Gastroesophageal sphincter (tissue), 4 donors: ENCODE measurements around the gene ZDHHC17. TPM values are rescaled to one million over a fixed set of nuclear protein-coding genes. Genes with fewer than 3 reads are reported as not detected.

ENCODE experiments used
- ATAC-seq: fragments of 150-250 bp; one replicate; pipeline ENCODE4 v1.9.1; 2016; ENCODE audit warnings: mild to moderate bottlenecking, moderate library complexity
- H3K27ac ChIP-seq, 4 donors: fragments of 200-600 bp; sonication (generic) in 3 of 4; 1 replicate in 3 of 4; 2 replicates in 1 of 4; pipeline ENCODE4 v1.5.1; 2016 to 2019
- H3K27me3 ChIP-seq: fragments of 200-600 bp; sonication (generic); one replicate; pipeline ENCODE4 v1.5.1; 2019
- H3K36me3 ChIP-seq, 2 donors: fragments of 200-600 bp; sonication (generic); one replicate each; pipeline ENCODE4 v1.5.1; 2019; ENCODE audit warnings: control low read depth in 1 of 2
- H3K4me1 ChIP-seq, 3 donors: fragments of 200-600 bp; sonication (generic); 1 replicate in 2 of 3; 2 replicates in 1 of 3; pipeline ENCODE4 v1.5.1; 2016 to 2019; ENCODE audit warnings: control low read depth in 2 of 3
- H3K4me3 ChIP-seq, 2 donors: fragments of 200-600 bp; sonication (generic); one replicate each; pipeline ENCODE4 v1.5.1; 2019; ENCODE audit warnings: mild to moderate bottlenecking in 1 of 2, moderate library complexity in 1 of 2
- H3K9me3 ChIP-seq, 3 donors: fragments of 200-600 bp; sonication (generic); one replicate each; pipeline ENCODE4 v1.5.1; 2017 to 2019; ENCODE audit warnings: control low read depth in 2 of 3
- EP300 ChIP-seq: sonication (generic); formaldehyde crosslinking; IDR thresholded peaks from one replicate; pipeline ENCODE4 v1.6.1; 2017; ENCODE audit warnings: antibody characterized with exemption, mild to moderate bottlenecking
- POLR2A ChIP-seq, 2 donors: fragments of 450-650 bp; IDR thresholded peaks; one replicate each; pipeline ENCODE4 v1.6.1; 2017; ENCODE audit warnings: antibody characterized with exemption in 2 of 2, mild to moderate bottlenecking in 2 of 2, moderate library complexity in 1 of 2
- POLR2AphosphoS5 ChIP-seq: sonication (generic); formaldehyde crosslinking; IDR thresholded peaks from one replicate; pipeline ENCODE4 v1.6.1; 2017; ENCODE audit warnings: antibody characterized with exemption
- WGBS, 2 donors: methylation state at CpG; one replicate each; pipeline ENCODE4 v1.1.5; 2018; ENCODE audit warnings: low coverage in 1 of 2; 5-methylcytosine and 5-hydroxymethylcytosine counted together
- total RNA-seq, 4 donors: library from RNA; depleted of rRNA; stranded (reverse); fragments of >200 nt; gene quantifications; one replicate each; pipeline ENCODE4 v1.1.0, GENCODE V29; 2016
- TF ChIP-seq, protein P1 (sequence below), 4 experiments: fragments of 200-600 bp in 2 of 4; fragments of 450-650 bp in 2 of 4; sonication (generic) in 1 of 4; IDR thresholded peaks; one replicate each; pipeline ENCODE4 v1.5.1; 2017 to 2019; ENCODE audit warnings: antibody characterized with exemption in 4 of 4, mild to moderate bottlenecking in 2 of 4, moderate library complexity in 2 of 4

Gene ZDHHC17
- total RNA-seq, 4 donors from 2014 or later = 25.4 to 71.8 (median 36.8) TPM

DNA sequence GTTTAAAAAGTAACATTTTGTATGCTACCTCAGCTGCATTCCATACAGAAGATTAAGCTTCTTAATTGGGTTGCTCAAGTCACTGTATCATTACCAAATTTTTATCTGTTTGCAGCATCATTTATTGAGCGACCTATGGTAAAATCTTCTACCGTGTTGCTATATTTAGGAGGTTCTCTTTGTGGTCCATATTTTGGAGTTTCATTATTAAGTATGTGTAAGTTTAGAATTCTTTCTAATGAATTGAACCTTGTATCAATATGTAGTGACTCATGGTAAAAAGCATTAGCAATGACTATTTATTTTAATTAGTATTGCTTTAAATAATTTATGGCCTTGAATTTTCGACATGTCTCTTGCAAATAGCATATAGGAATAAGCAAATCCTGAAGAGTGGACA, 72.7 kb downstream of the ZDHHC17 start:
- no peak for TF ChIP-seq EP300
- Histone ChIP-seq H3K27me3 (no peaks in the 10 kb centered on the region), H3K4me3 (no peak overlapping the region), H3K4me1 (no peaks in the 10 kb centered on the region), H3K9me3 (peaks cover 0 to 7% (median 0%) of the 10 kb centered on the region in 3 donors), H3K36me3 (peaks cover 0 to 21% of the 10 kb centered on the region in 2 donors), H3K27ac (no peak overlapping the region)
- 63 to 83% methylated on average over 3 of the region's 3 CpGs for whole genome bisulfite sequencing, 2 donors
- ATAC-seq = no peak

DNA sequence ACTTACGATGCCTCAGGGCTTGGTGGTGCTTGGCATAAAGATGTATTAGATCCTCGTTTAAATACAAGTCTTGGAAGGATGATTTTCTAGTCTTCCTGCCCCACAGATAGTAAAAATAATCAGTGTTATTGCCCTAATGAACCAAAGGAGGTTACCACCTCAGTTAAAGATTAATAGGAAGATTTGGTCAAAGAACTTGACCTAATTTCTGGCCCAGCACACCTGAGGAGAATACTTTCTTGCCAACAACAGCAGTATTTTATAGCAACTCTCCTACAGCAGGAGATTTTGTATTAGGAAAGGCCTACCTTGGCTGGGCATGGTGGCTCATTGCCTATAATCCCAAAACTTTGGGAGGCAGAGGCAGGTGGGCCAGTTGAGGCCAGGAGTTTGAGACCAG, 83.3 kb downstream of the ZDHHC17 start:
- WGBS, 2 donors = 81 to 82% methylated on average over 2 of the region's 2 CpGs
- ATAC-seq = no peak
- peaks cover 0 to 67% of the 10 kb centered on the region in 2 donors for H3K36me3 ChIP-seq
- no peak overlapping the region for H3K4me3 ChIP-seq
- no peaks in the 10 kb centered on the region for H3K27me3 ChIP-seq
- no peak overlapping the region for H3K27ac ChIP-seq
- TF ChIP-seq EP300 (no peak), POLR2A (IDR thresholded peaks at IDR 0.05) (no peak), POLR2AphosphoS5 (no peak)
- TF ChIP-seq, protein P1, sequence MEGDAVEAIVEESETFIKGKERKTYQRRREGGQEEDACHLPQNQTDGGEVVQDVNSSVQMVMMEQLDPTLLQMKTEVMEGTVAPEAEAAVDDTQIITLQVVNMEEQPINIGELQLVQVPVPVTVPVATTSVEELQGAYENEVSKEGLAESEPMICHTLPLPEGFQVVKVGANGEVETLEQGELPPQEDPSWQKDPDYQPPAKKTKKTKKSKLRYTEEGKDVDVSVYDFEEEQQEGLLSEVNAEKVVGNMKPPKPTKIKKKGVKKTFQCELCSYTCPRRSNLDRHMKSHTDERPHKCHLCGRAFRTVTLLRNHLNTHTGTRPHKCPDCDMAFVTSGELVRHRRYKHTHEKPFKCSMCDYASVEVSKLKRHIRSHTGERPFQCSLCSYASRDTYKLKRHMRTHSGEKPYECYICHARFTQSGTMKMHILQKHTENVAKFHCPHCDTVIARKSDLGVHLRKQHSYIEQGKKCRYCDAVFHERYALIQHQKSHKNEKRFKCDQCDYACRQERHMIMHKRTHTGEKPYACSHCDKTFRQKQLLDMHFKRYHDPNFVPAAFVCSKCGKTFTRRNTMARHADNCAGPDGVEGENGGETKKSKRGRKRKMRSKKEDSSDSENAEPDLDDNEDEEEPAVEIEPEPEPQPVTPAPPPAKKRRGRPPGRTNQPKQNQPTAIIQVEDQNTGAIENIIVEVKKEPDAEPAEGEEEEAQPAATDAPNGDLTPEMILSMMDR (IDR thresholded peaks at IDR 0.05) = no peak
- H3K9me3 ChIP-seq = no peaks in the 10 kb centered on the region
- peaks cover 0 to 6% (median 0%) of the 10 kb centered on the region in 3 donors for H3K4me1 ChIP-seq

DNA sequence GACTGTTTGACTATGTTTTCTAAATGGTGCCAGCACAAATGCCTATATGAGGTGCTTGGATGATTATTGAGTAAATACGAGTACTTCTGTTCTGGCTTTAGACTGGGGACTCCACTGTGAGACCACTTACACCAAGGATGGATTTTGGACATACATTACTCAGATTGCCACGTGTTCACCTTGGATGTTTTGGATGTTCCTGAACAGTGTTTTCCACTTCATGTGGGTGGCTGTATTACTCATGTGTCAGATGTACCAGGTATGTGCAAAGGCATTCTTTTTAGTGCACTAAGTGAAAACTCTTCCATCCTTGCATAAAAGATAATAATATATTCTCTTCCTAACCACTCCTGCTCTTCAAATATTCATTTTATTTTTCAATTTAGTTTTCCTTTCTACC, 84.2 kb downstream of the ZDHHC17 start:
- Histone ChIP-seq H3K27ac (no peak overlapping the region), H3K27me3 (no peaks in the 10 kb centered on the region), H3K9me3 (no peaks in the 10 kb centered on the region), H3K36me3 (peaks cover 0 to 63% of the 10 kb centered on the region in 2 donors), H3K4me1 (peaks cover 0 to 6% (median 0%) of the 10 kb centered on the region in 3 donors), H3K4me3 (no peak overlapping the region)
- 63 to 86% methylated on average over 1 to 2 of the region's 2 CpGs for WGBS, 2 donors
- ATAC-seq = no peak
- TF ChIP-seq, protein P1 (IDR thresholded peaks at IDR 0.05) = no peak

GRCh38 chr12:76852106-76852505, 88.2 kb downstream of the ZDHHC17 start:
- TF ChIP-seq POLR2AphosphoS5 (no peak), EP300 (no peak), POLR2A (IDR thresholded peaks at IDR 0.05) (no peak)
- TF ChIP-seq, protein P1 (IDR thresholded peaks at IDR 0.05) = no peak

GRCh38 chr12:76855271-76855670, 91.4 kb downstream of the ZDHHC17 start:
- Histone ChIP-seq H3K4me1 (peaks cover 0 to 17% (median 0%) of the 10 kb centered on the region in 3 donors), H3K36me3 (peaks cover 0 to 67% of the 10 kb centered on the region in 2 donors), H3K9me3 (peaks cover 0 to 7% (median 0%) of the 10 kb centered on the region in 3 donors), H3K27ac (no peak overlapping the region), H3K27me3 (no peaks in the 10 kb centered on the region), H3K4me3 (no peak overlapping the region)
- WGBS, 2 donors = 90 to 97% methylated on average over 3 of the region's 4 CpGs
- TF ChIP-seq, protein P1 (IDR thresholded peaks at IDR 0.05) = no peak
- TF ChIP-seq POLR2A (IDR thresholded peaks at IDR 0.05) = no peak
- no peak for TF ChIP-seq POLR2AphosphoS5
- no peak for TF ChIP-seq EP300
- ATAC-seq = no peak

More at GRCh38 chr12:76852106-76852505, 88.2 kb downstream of the ZDHHC17 start:
- Histone ChIP-seq H3K36me3 (peaks cover 0 to 76% of the 10 kb centered on the region in 2 donors), H3K9me3 (peaks cover 0 to 7% (median 0%) of the 10 kb centered on the region in 3 donors), H3K4me3 (no peak overlapping the region), H3K27ac (no peak overlapping the region), H3K4me1 (no peaks in the 10 kb centered on the region), H3K27me3 (no peaks in the 10 kb centered on the region)
- no peak for ATAC-seq
- 86 to 88% methylated on average over 1 of the region's 1 CpG for WGBS, 2 donors
